IPS-NIHi11 (cell line): ENCODE data around the gene SEMA3B.
"Not testable (repeated sequence)": the region's sequence is repeated elsewhere in the genome, so short reads cannot be mapped to it uniquely, and the experiment has no call there.

Experiments used
- DNase-seq: peaks from one replicate; pipeline ENCODE4 v3.0.0; 2012; ENCODE audit warnings: mixed read lengths, low spot score

The SEMA3B gene

GRCh38 chr3:50237754-50238548 is 31.0 kb upstream of the SEMA3B start:
- peak; percentile 61 for DNase-seq

- no peak for DNase-seq
Observed at GRCh38 chr3:50238549-50239026, 30.4 kb upstream of the SEMA3B start.

GRCh38 chr3:50239649-50240048 is 29.3 kb upstream of the SEMA3B start:
- DNase-seq, result no peak

GRCh38 chr3:50241163-50241562 is 27.8 kb upstream of the SEMA3B start:
- DNase-seq, result peak; percentile 69

GRCh38 chr3:50241713-50242380 is 27.1 kb upstream of the SEMA3B start:
- no peak for DNase-seq

GRCh38 chr3:50242381-50242770 is 26.6 kb upstream of the SEMA3B start:
- DNase-seq, result no peak

GRCh38 chr3:50242851-50243542 is 25.9 kb upstream of the SEMA3B start:
- DNase-seq, result no peak

- DNase-seq, result no peak
Observed at GRCh38 chr3:50243543-50243895, 25.4 kb upstream of the SEMA3B start.

GRCh38 chr3:50244813-50245212 is 24.1 kb upstream of the SEMA3B start:
- DNase-seq, result not testable (repeated sequence)

GRCh38 chr3:50245251-50245745 is 23.6 kb upstream of the SEMA3B start:
- no peak for DNase-seq

GRCh38 chr3:50245831-50246516 is 23.0 kb upstream of the SEMA3B start:
- peak; percentile 87 for DNase-seq

- peak; percentile 39 for DNase-seq
Observed at GRCh38 chr3:50246517-50246954, 22.4 kb upstream of the SEMA3B start.

- no peak for DNase-seq
Observed at GRCh38 chr3:50248387-50248786, 20.6 kb upstream of the SEMA3B start.

- DNase-seq, result no peak
Observed at GRCh38 chr3:50249457-50249856, 19.5 kb upstream of the SEMA3B start.

GRCh38 chr3:50250514-50250913 is 18.4 kb upstream of the SEMA3B start:
- no peak for DNase-seq

GRCh38 chr3:50251220-50251619 is 17.7 kb upstream of the SEMA3B start:
- DNase-seq, result no peak

GRCh38 chr3:50254577-50255250 is 14.2 kb upstream of the SEMA3B start:
- no peak for DNase-seq

GRCh38 chr3:50255251-50255615 is 13.7 kb upstream of the SEMA3B start:
- DNase-seq, result no peak

GRCh38 chr3:50256978-50257890 is 11.7 kb upstream of the SEMA3B start:
- DNase-seq, result peak; percentile 62

- DNase-seq, result no peak
Observed at GRCh38 chr3:50258029-50258680, 10.8 kb upstream of the SEMA3B start.
